NCI-H2081 treated with DMSO at 0.1 percent for 48 hours (cell line): ENCODE measurements around the gene FBXO15.

ENCODE experiments used
- DNase-seq: peaks from one replicate; lab custom pipeline; 2025; lab: John Stamatoyannopoulos, UW

The FBXO15 gene, protein sequence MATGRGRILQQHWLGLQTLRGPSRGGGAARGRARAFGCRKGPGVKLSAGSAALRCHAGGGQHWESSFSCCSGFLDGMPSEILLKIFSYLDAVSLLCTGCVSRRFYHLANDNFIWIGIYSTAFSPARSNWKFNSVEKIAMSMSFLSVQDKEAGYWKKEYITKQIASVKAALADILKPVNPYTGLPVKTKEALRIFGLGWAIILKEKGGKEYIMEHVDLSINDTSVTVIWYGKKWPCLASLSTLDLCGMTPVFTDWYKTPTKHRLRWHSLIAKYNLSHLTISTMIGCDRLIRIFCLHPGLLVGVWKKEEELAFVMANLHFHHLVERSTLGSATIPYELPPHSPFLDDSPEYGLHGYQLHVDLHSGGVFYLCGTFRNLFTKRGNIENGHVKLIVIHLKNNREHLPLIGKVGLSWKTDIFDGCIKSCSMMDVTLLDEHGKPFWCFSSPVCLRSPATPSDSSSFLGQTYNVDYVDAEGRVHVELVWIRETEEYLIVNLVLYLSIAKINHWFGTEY

DNA sequence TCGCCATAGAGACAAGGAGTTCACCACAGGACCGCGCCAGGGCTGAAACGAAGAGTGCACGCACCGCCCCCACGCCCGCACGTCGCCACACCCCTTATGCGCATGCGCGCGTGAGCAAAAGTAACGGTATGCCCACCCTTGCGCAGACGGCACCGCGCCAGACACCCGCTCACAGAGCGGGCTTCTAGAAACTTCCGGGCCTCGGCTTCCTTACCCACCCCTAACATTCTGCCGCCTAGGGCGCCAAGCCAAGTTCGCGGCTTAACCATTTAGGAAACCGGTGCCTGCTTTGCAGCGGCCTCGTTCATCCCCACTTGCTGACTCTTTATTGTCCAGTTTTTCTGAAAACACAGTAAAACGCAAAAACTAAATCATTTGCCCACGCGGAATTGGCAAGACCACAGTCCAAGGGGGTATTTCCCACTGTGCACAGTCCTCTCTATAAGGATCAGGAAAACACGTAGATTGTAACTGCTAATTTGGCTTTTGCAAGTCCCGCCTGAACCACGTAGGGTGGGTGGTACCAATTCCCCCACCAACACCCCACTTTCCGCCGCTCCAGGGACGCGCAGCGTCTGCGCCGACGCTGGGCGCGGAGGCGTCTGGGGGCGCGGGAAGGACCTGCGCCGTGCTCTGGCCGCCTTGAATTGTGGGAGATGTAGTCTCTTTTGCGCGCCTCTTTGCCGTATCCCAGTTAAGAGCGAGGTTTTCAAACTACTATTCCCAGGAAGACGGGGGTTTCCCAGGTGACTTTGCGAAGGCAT lies at the start of gene FBXO15, which contains the start of gene TIMM21:
TSS of gene FBXO15 (minus strand) at position 56 of the 764 bp plus-strand sequence. CDS start at position 7, 49 bp downstream.
TSS of gene TIMM21 (plus strand) at position 745 of the 764 bp plus-strand sequence. CDS start 286 bp downstream, outside the sequence.
- DNase-seq, result peak; percentile 88

DNA sequence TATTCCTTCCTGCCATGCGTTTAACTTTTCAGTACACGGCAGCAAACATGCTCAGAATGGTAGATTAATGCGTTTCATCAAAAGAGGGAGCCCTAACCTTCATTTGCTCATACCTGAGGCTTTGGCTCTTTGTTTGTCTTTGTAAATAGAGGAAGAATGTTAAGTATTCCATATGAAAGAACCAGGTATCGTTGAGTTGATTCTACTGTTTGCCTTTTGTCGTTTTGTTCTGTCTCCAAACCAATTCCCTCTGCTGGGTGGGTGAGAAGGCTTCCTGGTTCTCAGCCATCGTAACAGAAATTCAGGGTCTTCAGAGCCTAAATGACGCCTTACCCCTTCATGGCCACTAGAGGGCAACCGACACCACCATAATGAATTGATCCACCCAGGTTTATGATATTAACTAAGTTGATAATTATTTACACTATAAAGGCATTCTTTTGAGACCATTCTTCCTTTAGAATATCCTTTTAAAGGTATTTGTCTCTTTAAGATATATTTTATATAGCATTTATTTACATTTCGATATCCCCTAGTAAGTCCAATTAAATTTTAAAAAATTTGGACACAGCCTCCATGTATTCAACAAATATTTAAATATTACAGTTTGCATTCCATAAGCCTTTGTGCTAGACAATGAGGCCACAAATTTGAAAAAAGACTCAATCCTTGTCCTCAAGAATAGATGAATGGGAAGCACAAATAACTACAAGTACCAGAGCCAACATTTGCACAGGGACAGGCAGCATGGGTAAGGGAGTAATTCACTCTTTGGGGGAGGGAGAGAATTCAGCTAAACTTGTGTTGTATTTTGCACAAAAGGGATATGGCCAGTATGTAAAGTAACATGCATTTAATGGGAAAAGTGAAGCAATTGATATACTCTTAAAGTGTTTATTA lies 48.8 kb upstream of the FBXO15 start:
- peak; percentile 33 for DNase-seq

DNA sequence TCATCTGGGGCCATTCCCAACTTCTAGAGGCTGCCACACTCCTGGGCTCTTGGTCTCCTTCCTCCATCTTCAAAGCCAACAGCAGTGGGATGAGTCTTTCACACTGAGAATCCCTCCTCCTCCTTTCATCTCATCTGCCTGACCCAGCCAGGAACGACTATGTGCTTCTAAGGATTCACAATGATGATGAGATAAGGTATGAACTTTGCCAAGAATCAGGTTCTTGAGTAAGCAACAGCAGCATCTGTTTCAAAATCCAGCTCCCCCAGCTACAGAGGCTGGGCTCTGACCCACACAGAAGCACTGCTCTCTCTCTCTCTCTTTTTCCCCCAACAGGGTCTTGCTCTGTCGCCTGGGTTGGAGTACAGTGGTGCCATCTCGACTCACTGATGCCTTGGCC lies 47.1 kb upstream of the FBXO15 start:
- no peak for DNase-seq

DNA sequence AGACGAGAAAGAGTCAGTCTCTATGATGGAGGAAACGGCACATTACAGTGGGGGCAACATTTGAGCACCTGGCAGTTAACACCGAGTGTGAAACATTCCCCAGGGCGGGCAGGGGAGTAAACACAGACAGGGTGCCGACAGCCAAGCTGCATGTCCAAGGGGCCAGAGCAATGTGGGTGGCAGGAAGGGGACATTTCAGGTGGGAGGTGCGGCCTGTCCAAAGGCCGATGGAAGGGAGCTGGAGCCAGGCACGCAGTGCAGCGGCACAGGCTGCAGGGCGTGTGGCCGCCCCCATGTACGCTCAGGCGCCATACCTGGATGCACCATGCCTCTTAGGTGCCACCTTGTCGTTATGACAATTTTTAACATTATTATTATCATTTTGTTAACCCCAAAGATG lies 43.9 kb upstream of the FBXO15 start:
- no peak for DNase-seq

DNA sequence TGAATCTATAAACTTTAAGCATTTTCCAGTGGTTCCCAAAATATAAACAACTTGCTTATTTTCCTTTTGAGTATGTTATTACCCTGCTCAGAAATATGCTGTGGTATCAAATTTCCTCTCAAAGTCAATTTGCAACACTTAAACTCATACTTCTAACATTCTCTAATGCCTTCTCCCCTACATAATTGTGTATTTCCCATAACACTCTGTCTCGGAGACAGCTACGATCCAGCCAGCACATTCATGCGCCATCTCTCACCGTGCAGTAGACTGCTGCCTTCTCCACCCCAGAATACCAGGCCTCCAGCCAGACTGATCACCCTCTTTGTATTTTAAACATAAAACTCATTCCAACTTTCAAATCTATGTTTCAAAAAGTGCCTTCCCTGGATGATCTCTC lies 42.5 kb upstream of the FBXO15 start:
- DNase-seq, result no peak

DNA sequence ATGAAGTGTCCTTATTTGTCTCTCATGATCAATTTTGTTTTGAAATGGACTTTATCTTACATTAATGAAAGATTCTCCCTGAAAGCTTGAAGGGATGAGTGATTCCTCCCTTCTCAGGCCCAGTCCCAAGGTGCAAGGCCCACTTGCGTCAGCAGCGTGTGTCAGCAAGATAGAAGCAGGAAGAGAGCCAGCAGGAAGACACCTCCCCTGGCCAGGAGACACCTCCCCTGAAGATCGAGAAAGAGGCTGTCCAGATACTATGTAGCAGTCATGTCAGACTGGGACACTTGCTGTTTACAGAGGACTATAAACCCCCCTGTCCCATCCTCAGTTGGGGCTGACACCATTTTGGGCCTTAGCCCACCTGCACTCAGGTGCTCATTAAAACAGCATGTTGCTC lies 39.0 kb upstream of the FBXO15 start:
- no peak for DNase-seq

DNA sequence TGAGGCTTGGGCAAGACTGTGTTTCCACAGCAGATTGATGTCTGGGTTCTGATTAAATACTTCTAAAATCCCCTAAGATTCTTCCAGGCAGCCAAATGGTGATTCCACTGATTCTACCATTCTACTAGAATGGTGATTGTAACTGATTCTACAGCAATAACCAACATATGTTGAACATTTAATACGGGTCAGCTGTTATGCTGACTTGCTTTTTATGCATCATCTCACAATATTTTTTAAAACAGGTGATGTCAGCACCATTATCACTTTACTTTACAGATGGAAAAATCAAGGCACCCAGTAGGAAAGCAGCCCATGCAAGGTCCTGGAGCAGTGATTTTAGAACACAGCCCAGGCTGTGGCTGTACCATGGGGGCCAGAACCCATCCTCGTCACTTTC lies 38.2 kb upstream of the FBXO15 start:
- DNase-seq, result no peak

DNA sequence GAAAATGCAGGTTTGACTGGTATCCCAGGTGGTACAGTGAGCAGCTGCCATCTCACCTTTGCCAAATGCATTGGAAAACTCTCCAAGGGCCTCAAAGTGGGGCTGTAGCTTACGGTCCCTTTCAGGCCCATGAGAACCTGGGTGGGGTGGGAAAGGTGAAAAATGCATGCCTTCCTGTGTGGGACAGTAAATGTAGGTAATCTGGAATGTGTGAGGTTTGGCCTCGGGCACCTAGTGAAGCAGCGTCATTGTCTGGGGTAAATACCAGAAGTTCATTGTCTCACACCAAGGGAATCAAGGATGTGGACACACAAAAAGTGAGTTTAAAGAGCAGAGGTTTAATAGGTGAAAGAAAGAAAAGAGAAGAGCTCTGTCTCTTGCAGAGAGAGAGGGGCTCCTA lies 37.2 kb upstream of the FBXO15 start:
- DNase-seq, result no peak

DNA sequence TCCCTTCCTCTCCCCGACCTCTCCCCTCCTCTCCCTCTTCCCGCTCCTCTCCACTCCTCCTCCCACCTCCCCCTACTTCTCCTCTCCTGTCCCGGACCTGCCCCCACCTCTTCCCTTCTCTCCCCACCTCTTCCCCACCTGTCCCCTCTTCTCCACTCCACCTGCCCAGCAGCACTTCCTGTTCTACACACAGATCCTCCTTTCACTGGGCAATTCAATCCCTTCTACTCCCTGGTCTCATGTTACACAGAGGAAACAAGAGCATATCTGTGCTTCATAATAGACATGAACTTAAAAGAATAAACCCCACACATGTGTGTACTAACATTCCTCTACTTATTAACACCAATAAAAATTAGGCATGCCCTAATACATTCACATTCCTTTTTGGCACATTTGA lies 35.5 kb upstream of the FBXO15 start:
- no peak for DNase-seq

DNA sequence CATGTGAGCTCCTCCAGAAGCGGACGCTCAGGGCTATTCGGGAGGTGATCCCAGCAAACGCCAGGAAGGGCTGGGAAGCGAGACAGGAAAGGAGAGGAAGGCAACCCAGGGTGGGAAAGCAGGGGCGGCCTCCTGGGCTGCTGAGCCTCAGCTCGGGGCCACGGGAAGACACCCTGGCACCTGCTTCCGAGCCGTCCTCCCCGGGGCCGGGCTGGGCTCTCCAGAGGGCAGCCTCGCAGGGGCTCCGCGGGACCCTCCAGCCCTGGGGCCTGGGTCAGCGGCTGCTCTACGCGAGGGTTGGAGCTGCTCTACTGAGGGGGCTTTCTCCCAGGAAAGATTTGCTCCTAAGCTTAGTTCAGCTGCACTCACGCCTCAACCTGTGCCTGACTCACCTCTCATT lies 34.7 kb upstream of the FBXO15 start:
- no peak for DNase-seq

DNA sequence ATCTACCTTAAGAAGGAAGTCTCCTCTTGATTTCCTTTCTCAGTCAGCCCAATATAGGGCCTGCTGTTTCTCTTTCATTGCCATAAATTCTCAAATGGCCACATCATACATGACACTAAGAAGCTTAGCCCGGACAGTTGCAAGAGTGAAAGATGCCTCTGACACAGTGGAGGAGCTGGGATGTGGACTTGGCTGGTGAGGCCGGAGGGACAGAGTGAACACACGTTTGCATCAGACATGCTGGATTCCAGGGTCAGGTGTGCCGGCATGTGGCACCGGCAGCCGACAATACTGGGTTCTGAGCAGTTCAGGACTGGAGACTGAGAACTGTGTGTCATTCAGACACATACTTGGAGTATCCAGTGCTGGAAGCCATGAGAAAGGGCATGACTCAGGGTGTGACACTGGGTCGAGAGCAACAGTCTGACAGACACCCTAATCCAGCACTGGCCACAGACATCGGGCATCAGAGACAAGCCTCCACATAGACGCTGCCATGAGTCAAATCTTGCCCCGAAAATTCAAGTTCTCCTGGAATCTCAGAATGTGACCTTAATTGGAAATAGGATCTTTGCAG lies 32.1 kb upstream of the FBXO15 start:
- no peak for DNase-seq

DNA sequence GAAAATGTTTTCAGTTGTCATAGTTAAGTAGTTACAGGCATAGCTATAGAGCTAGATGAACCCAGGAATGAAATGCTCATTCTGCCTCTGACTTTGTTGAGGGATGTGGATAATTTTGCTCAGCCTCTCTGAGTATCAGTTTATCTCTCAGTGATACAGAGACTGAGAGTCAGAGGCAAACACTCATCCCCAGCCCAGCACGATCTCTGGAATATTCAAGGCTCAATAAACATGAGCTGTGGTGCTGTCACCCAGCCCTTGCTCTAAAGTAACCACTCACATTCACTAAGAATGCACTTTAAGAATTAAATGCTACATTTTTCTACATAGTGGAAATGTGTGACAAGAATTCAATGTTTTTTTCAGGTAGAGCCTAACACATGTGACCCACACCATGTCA lies 31.2 kb upstream of the FBXO15 start:
- no peak for DNase-seq

DNA sequence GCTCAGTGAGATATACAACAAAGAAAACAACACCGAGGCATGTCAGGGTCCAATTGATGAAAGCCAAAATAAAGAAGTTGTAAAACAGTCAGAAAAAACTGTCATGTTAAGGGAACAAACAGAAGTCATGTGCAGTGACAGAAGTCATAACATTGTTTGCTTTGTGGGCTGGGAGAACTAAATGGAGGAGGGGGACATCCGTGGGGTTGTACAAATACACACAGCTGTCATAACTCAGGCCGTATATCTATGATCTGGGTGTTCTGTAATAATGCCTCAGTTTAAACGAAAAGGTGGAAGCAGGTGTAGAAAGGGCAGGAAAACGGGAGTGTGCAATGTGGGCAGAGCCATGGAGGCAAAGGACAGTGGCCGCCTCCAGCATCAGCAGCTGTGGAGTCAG lies 28.0 kb upstream of the FBXO15 start:
- no peak for DNase-seq

DNA sequence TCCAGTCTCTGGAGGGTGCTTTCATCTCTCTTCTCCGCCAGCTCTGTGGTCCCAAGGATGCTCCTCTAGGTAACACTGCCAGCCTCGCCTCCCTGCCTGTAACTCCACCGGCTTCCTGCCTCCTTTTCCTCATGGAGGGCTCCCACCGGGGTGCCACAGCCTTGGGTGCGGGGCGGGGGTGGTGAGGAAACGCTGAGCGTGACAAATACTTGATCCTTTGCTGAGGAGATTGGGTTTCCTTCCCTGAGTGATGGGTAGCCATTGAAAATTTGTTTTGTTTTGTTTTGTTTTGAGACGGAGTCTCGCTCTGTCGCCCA lies 25.8 kb upstream of the FBXO15 start:
- DNase-seq, result no peak

DNA sequence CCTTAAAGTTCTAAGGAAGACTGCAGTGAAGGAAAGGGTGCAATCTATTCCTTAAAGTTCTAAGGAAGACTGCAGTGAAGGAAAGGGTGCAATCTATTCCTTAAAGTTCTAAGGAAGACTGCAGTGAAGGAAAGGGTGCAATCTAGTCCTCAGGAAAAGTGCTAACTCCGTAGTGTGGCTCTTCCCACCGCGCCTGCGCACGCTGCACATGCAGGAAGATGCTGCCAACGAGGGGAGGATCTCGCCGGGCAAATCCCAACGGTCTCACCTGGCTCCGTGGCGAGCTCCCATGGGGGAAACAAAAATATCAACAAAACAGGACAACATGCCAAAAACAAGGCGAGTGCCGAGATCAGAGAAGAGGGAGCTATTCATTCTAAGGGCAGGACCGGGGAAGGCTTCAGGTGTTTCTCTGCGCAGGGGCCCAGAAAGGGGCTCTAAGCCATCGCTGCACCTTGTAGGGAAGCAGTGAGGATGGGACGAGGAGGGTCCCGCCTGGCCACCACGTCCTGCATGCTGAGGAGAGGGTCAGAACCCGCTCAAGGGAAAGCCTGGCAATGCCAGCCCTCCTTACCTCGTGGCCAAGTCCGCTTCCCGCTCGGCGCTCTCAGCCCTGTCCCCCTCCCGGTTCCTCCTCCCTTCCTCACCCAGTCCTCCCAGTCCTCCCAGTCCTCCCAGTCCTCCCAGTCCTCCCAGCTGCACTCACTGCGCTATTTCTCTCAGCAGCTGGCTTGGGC lies 25.2 kb upstream of the FBXO15 start:
- no peak for DNase-seq

DNA sequence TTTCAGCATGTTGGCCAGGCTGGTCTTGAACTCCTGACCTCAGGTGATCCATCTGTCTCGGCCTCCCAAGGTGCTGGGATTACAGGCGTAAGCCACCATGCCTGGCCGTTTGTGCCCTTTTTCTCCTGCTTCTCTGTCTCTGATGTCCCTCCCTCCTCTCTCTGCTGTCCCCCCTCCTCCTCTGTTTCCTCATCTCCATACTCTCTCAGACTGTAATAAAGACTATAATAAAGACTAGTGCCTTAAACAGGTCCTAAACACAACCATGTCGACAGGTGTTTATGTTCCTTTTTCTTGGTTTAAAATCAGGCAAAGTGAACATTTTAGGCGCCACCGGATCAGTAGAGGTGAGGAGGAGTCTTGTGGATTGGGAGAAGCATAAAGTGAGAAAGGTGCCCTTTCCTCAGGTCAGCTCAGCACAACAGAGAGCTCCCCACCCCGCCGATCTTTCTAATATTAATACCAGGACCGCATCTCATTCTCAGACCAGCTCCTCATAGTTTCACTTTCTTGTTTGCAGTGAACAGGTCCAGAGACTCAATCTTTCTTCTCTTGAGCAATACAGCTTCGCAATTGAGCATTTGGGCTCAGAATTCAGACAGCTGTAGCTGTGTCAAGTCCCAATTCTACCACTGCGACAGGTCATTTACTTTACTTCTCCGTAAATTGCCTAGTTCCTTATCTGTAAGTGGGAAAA lies 24.4 kb upstream of the FBXO15 start:
- DNase-seq, result no peak

DNA sequence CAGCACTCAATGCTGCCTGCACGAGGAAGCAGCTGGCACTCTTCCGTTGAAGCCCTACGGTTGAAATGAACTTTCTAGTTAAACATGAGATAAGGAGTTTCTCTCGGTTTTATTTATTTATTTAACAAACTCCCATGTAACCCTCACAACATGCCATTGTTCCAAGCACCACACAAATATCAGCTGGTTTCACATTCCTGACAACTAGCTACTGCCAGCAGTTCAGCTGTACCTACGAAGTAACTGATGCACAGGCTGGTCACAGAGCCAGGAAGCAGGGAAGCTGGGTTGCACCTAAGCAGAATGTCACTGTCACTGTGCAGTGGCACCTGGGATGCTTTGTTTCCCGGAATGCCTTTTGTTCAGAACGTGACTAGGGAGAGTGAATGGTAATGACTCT lies 18.8 kb upstream of the FBXO15 start:
- no peak for DNase-seq

DNA sequence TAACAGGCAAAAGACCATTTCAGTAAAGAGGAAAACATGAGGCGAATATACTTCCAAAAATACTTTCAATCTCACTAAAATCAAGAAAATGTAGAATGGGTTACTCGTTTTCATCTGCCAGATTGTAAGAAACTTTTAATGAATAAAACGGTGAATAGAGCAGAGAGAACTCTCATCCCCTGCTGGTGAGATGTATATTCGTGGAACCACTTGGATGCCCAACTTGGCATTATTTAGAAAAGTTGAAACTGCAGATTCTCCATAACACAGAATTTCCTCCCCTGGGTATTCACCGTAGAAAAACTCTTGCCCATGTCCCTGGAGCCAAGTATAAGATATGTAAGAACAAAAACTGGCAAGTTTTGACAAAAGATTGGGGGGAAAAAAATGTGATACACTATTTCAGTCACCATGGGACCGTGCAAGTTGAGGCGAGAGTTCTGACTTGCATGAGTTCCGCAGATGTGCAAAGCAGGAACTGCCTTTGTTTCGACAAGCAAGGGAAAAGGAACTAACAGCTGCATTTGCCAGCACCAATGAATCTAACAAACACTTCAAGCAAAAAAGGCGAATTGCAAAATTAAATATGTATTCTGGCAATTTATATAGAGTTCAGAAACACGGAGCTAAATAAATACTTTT lies 15.5 kb upstream of the FBXO15 start:
- DNase-seq, result no peak

DNA sequence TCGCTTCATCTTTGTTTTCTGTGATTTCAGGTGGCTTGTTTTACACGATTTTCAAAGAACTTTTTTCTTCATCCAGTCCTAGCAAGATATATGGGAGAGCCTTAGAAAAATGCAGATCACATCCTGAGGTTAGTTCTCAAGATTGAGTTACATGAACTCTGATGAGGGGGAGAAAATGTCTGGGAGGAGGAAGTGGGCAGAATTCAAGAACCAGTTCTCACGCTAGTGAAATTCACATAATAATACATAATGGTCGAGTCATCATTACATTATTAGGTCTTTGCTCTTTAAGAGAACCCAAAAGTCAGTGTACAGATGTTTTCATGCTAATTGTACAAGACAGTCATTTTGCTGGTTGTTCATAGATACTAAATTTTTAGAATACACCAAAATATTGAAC lies 7.6 kb upstream of the FBXO15 start:
- no peak for DNase-seq

DNA sequence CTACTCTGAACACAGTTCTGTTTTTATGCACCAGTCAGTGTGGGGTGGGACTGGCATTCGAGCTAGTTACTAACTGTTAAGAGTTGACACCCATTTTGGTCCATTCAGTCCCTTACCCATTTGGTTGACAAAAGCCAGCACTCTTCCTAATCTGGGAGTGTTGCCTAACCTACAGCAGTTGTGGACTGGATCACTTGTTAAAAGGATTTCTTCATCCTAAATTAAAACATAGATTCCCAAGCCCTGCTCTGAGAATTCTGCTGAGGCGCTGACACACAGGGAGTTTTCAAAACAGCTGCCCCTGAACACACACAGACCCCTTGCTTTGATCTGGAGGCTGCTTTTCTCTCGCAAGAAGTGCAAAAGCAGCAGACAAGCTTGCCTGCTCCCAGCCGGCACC lies 7.1 kb upstream of the FBXO15 start:
- no peak for DNase-seq
